MM.1S (cell line): ENCODE results near the gene TBRG1.

Experiments
- CTCF ChIP-seq: fragments of 300-600 bp; sonication (generic); IDR thresholded peaks from 2 replicates; pipeline ENCODE4 v1.5.1; 2016; ENCODE audit warnings: antibody characterized with exemption, low read length, mixed read lengths
- EZH2phosphoT487 ChIP-seq: fragments of 300-600 bp; sonication (generic); IDR thresholded peaks from 2 replicates; pipeline ENCODE4 v1.6.1; 2018; ENCODE audit warnings: antibody characterized with exemption, low read length

GRCh38 chr11:124578761-124579160 is 43.9 kb upstream of the TBRG1 start:
- TF ChIP-seq CTCF (no peak), EZH2phosphoT487 (no peak)
